Choroid plexus epithelial cell (primary cell): Measurements from ENCODE around the gene FRYL.
A peak's percentile ranks its signal among the peaks of the same experiment; 100 is the strongest.

Source experiments
- DNase-seq: peaks from one replicate; pipeline ENCODE4 v3.0.0-alpha.2; 2010; ENCODE audit warnings: low read depth
- H3K4me3 ChIP-seq: 2 replicates; pipeline ENCODE4 v1.5.1; 2011; ENCODE audit warnings: low read depth, mild to moderate bottlenecking, control low read depth, low read length, moderate library complexity
- CTCF ChIP-seq: conservative IDR thresholded peaks from 2 replicates; pipeline ENCODE4 v1.5.1; 2011; ENCODE audit warnings: low read depth, mild to moderate bottlenecking, control low read depth, inconsistent platforms, low read length, moderate library complexity

FRYL gene

DNA sequence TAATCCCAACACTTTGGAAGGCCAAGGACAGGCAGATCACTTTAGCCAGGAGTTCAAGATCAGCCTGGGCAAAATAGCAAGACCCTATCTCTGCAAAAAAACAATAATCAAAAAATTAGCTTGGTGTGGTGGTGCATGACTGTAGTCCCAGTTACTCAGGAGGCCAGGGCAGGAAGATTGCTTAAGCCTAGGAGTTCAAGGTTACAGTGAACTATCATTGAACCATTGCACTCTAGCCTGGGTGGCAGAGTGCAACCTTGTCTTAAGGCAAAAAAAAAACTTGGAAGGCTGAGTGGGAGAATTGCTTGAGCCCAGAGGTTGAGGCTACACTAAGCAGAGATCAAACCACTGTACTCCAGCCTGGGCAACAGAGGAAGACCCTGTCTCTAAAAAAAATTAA lies 5.2 kb upstream of the FRYL start:
- no peak for DNase-seq
- no peak overlapping the region for H3K4me3 ChIP-seq
- no peak for TF ChIP-seq CTCF

DNA sequence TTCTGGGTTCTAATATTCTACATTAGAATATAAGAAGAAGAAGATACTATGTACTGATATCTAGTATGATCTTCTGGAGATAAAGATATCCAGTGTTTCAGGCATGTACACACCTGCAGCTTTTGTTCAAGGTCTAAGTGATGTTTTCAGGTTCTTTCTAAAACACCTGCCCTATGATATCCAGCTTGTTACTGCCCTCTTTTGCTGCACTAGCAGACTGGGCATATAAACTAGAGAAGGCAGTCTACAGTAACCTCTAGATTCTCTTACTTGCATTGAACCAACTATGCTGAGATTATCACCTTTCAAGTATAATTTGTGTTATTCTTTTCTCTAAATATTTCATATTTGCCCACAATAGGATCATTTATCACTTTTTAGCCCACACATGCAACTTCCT lies 1.9 kb upstream of the FRYL start:
- TF ChIP-seq CTCF = no peak
- H3K4me3 ChIP-seq = no peak overlapping the region
- DNase-seq = no peak

DNA sequence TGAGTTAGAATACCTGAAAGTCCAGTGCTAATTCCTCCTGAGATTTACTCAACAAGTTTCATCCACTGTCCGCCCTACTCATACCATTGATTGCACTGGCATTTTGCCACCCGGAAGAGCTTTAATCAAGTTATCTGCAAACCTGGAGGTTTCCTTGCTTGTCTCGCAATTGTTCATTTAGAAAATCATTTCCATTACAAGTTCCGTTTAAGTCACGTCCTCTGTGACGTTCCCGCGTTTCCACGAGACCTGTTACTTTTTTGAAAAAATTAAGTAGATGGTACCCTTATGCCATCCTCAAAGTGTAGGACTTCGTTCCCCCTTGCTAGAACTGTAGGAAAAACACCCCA lies 761 bp upstream of the FRYL start:
- DNase-seq = peak; percentile 57
- no peak for TF ChIP-seq CTCF
- H3K4me3 ChIP-seq = peak overlapping the region; percentile 63

GRCh38 chr4:48779095-48779997 lies 733 bp downstream of the FRYL start:
- DNase-seq = peak; percentile 62
- peak overlapping the region; percentile 84 for H3K4me3 ChIP-seq
- peak; percentile 2 for TF ChIP-seq CTCF

DNA sequence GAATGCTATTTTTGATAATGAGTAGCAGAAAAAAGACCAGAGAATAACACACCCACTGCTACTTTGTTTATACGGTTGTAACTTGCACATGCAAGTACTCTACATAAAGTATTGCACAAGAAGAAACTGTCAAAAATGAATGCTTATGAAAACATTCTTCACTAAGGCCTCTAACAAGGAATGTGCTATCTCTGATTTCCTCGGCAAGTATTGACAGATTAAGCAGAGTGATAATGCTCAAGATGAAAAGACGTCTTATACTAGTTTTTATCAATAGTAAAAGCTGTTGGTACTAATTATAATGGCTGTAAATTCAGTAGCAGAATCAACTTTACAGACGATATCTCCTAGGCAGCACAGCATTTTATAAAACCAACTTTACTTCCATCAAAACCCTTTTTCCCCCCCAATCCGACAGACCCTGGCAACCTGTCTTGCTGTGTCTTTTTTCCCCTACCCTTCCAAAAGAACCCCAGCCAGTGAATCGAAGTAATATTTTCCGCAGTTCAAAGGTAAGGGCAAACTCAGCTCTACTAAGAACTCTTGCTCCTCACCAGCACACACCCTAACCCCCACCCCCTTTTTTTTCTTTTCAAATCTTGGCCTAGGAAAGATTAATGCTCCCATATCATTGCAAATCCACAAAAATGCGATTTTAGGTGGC lies 1.5 kb downstream of the FRYL start:
- TF ChIP-seq CTCF = no peak

GRCh38 chr4:48777739-48778138 lies 2.3 kb downstream of the FRYL start:
- no peak for DNase-seq
- TF ChIP-seq CTCF = no peak
- no peak overlapping the region for H3K4me3 ChIP-seq

More for the DNA sequence above, 1.5 kb downstream of the FRYL start:
- H3K4me3 ChIP-seq = peak overlapping the region; percentile 84
- peak; percentile 84 for DNase-seq
